Epithelial cell of esophagus (primary cell): ENCODE measurements around the gene TLX1.
A peak's percentile ranks its signal among the peaks of the same experiment; 100 is the strongest.

Experiments used
- DNase-seq: peaks from one replicate; pipeline ENCODE4 v3.0.0; 2010; ENCODE audit warnings: low read depth
- H3K4me3 ChIP-seq: 2 replicates; pipeline ENCODE4 v1.5.1; 2011; ENCODE audit warnings: mild to moderate bottlenecking, low read length, control low read depth
- TF ChIP-seq, protein P1 (sequence below): IDR thresholded peaks from 2 replicates; pipeline ENCODE4 v1.5.1; 2011; ENCODE audit warnings: low read depth, mild to moderate bottlenecking, low read length, control low read depth, inconsistent platforms; ENCODE audit not compliant: insufficient read depth; ENCODE audit errors: missing control alignments

The TLX1 gene

GRCh38 chr10:101134299-101135127 is 3.4 kb downstream of the TLX1 start:
- TF ChIP-seq, protein P1, sequence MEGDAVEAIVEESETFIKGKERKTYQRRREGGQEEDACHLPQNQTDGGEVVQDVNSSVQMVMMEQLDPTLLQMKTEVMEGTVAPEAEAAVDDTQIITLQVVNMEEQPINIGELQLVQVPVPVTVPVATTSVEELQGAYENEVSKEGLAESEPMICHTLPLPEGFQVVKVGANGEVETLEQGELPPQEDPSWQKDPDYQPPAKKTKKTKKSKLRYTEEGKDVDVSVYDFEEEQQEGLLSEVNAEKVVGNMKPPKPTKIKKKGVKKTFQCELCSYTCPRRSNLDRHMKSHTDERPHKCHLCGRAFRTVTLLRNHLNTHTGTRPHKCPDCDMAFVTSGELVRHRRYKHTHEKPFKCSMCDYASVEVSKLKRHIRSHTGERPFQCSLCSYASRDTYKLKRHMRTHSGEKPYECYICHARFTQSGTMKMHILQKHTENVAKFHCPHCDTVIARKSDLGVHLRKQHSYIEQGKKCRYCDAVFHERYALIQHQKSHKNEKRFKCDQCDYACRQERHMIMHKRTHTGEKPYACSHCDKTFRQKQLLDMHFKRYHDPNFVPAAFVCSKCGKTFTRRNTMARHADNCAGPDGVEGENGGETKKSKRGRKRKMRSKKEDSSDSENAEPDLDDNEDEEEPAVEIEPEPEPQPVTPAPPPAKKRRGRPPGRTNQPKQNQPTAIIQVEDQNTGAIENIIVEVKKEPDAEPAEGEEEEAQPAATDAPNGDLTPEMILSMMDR = no peak
- DNase-seq = no peak
- peak overlapping the region; percentile 36 for H3K4me3 ChIP-seq

GRCh38 chr10:101135141-101136006 is 4.3 kb downstream of the TLX1 start:
- DNase-seq = no peak
- no peak overlapping the region for H3K4me3 ChIP-seq

GRCh38 chr10:101136007-101136707 is 5.1 kb downstream of the TLX1 start:
- TF ChIP-seq, protein P1 = no peak
- H3K4me3 ChIP-seq = no peak overlapping the region
- no peak for DNase-seq

More at GRCh38 chr10:101135141-101136006, 4.3 kb downstream of the TLX1 start:
- TF ChIP-seq, protein P1 = no peak

DNA sequence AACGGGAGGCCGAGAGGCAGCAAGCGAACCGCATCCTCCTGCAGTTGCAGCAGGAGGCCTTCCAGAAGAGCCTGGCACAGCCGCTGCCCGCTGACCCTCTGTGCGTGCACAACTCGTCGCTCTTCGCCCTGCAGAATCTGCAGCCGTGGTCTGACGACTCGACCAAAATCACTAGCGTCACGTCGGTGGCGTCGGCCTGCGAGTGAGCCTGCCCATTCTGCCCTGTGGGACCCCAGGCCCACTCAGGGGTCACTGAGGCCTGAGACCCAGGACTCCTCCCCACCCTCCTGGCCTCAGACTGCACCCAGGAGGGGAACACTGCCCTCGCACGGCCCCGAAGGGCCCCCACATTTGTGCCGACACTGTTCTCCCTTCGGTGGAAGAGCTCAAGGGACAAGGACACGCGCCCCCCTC is 5.6 kb downstream of the TLX1 start:
- DNase-seq = no peak
- TF ChIP-seq, protein P1 = no peak
- no peak overlapping the region for H3K4me3 ChIP-seq

DNA sequence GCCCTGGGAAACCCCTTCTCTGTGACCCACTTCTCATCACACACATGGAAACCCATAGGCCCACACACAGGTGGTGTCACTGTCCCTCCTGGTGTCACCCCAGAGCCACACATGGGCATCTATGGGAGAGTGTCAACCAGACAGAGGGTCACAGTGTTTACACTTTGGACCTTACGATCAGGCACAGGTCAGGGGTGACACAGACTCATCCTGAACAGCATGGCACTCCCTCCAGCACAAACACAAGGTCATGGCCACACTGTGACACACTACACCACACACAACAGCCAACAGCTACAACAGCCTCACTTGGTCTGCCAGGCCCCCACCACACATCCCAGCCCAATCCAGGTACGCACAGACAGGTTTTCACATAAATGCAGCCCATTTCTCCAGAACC is 6.2 kb downstream of the TLX1 start:
- TF ChIP-seq, protein P1 = no peak

DNA sequence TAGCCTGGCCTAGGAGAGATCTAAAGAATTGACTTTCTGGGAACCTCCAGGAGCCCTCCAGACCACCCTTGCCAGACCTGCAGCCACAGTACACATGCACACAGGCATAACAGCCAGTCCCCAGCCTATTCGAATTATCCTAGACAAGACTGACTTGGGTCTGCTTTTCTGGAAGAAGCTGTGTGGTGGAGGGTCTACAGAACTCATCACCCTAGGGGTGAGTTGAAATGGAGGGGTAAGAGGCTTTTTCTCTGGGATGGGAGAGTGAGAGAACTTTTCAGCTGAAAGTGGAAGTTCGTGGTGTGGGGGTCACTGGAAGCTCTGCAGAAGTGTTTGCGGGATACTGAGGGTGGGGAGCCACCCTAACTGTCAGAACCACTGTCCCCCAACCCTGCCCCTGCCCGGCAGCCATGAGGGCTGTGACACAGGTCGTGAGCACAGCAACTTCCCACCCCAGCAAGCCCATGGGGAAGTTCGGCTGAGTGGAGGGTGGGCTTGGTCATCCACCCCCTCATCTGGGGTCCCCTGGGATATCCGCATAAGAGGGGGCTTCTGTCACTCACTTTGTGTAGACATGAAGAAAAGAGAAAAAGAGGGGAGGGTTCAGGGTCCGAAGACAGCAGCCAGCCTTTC is 7.8 kb downstream of the TLX1 start:
- DNase-seq = no peak
- TF ChIP-seq, protein P1 = no peak
- no peak overlapping the region for H3K4me3 ChIP-seq

More for the DNA sequence above, 6.2 kb downstream of the TLX1 start:
- no peak for DNase-seq
- H3K4me3 ChIP-seq = no peak overlapping the region
